HG03097 (cell line): ENCODE data around the gene B3GAT1.

Source experiments
- ATAC-seq: cut with Tn5 transposase; IDR thresholded peaks from one replicate; pipeline ENCODE4 v1.9.1; 2021; ENCODE audit not compliant: unreplicated experiment, low FRiP score

The B3GAT1 gene

DNA sequence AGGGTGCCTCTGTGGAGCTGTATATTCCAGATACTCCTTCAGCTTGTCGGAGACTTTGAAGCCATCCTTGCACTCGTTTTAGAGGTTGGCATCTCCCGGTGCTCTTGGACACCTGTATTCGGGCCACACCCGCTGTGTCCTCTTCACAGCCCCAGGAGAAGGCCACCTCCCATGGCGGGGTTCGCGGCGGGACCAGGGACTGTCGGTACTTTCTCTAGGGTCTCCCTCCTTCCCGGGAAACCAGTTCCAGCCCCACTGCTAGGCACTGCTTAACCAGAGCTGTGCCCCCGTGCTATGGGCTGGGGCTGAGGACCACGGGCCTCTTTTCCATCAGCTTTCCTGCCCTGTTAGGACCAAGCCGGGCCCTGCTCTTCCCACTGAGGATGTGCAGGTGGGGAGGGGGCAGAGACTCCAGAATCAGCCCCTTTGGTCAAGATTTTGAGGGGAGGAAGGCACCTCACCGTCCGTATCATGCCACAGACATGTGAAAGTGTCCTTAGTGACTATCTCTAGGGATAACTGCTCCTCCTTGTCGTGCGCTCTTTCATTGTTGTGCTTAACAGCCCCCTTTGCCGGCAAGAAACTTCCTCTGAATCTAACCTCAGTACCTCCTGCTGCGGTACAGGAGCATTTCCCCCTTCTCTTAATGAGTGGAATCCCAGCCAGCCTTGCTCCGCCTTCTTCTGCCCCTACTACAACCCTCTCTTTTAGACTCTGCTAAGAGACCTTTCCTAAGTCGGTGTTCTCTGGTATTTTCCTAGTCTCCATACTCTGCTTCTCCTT lies 1.2 kb upstream of the B3GAT1 start:
- ATAC-seq = no peak

DNA sequence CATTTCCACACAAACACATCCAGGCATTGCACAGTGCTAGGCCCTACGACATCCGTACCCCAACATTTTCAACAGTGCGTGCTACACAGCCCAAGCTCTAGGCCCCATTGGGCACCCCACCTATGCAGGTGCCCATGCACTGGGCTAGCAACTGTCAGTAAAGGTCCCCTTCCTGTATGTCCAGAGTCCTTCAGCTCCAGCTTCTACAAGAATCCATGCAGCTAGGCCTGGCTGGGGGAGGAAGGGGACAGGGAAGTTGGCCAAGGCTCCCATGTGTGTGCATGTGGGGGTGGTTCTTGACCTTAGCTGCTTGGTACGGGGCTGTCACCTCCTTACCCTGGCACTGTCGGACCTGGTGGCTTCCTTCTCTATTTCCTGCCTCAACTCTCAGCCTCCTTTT lies 1.3 kb downstream of the B3GAT1 start:
- ATAC-seq = no peak

DNA sequence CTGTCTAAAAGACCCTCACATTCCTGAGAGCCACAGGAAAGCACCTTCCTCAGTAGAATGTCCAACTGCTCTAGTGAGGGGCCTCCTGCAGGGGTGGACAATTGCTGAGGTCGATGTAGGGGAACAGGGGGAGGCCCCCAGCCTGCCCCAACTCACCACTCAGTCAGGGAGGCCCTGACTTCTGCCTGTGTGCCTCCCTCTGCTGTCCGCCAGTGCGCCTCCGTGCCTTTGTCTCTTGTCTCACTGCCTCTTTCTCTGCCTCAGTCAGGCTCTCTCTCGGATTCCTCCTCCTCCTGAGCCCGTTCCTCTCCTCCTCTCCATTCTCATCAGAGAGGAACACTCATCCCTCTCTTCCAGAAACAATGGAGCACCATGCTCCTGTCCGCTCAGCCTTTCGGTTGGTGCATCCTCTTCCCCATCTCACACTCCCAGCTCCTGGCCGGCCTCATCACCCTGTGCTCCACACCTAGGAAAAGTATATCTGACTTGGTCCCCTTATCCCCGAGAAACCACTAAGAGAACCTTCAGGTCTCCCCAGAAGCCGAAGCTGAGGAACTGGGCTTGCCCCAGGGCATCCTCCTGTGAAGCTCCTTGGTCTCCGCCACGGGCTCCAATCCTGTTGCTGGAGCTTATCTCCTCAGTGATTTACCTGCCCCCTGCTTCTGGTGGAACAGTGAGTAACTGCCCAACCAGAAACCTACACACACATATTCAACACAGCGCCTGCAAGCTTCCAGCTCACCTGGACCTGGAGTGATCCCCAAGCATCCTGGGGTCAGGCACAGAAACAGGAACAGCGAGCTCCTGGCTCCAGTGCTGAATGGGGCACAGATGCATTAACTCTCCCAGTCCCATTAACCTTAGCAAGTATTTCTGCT lies 2.3 kb downstream of the B3GAT1 start:
- no peak for ATAC-seq

DNA sequence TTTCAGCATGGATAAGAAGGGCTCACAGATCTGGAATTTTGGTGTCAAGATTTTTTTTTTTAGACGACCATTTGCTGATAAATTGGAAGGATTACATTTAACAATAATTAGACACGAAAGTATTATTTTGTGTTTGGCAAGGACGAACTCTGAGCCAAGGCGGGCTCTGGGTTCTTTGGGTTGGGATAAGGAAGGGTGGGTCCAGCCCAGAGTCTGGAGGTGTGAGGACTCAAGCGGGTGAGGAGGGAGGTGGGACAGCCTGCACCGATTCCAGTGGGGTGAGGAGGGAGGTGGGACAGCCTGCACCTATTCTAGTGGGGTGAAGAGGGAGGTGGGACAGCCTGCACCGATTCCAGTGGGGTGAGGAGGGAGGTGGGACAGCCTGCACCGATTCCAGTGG lies 4.1 kb downstream of the B3GAT1 start:
- no peak for ATAC-seq

DNA sequence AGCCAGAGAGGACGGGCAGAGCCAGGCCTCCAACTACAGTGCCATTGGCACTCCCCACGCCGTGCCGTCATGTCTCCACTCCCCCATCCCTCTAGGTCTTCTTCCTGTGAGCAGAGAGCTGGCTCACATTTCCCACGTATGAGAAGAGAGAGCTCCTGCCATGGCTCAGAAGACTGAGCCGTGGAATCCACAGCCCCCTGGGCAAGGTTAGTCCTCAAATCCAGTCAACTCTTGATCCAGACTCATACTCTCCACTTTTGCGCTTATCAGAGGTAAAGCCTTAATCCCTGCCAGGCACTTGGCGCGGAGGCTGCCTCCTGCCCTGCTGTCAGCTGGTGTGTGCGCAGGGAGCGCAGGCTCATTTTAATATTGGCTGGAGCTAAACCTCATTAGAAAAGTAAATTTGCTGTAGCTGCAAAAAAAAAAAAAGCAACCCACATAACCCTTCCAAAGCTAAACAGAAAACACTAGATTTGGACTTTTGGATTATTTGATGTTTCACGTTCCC lies 4.7 kb downstream of the B3GAT1 start:
- ATAC-seq = no peak

DNA sequence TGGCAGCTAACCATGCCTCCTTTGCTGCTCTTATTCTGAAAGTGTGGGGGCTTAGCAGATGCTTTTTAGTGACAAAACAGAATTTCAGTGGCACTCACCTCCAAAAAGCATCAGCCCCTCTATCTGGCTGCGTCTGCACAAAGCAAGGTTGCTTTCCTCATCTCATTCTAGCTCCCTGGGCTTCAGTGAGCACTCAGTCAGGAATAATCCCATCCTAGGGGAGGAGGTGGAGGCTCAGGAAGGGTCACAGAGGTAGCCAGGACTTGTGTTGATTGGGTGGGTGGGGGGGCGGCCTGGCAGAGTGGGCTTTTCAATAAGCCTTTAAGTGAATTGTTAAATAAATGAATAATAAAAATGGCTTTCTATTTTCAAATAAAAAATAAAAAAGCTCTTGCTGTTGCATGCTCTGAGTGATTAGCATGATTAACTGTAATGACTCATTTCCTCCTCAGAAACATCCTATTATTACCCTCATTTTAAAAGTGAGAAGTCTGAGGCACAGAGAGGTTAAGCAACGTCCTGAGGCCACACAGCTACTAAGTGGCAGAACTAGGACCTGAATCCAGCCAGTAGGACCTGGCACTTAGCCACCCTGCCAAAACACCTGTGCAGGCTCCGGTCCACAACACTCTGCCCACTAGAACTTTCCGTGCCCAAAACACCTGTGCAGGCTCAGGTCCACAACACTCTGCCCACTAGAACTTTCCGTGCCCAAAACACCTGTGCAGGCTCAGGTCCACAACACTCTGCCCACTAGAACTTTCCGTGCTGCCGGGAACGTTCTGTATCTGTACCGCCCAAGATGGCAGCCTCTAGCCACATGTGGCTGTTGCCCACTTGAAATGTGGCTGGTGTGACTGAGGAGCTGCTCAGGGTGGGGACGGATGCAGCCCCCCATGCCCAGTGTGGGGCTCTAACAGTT lies 5.5 kb downstream of the B3GAT1 start:
- ATAC-seq = no peak

DNA sequence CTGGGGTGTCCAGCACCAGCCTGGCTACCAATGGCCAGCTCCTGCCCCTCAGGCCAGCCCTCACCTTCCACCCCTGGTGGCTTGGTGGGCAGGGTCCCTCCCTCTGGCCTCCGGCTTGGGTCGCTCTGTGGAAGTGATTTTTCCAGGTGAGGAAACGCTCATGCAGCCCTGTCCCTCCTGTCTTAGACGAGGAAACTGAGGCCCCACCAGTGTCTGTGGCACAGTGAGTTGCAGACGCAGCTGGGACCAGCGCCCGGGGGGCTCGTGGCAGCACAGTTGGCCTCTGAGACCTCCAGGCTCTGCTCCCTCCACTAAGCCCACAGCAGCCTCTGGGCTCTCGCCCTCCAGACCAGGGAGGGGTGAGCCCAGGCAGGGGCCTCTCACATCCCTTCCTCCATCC lies 6.2 kb downstream of the B3GAT1 start:
- no peak for ATAC-seq

DNA sequence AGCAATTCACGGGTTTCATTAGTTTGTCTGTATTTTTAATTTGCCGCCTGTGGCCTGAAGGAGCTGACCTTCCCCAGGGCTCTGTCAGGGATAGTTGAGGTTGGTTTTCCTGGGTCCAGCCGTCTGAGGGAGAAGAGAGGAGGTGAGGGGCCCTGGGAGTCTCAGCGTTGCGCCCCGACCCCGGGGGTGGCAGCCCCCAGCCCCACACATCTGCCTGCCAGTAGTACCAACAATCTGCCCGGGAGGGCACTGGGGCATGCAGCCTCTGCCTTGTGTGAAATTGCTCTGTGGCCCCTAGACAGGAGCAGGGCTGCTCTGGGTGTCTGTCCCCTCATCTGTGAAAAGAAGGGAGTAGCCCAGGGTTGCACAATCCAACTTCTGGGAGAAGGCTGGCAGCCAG lies 6.6 kb downstream of the B3GAT1 start:
- ATAC-seq = no peak

DNA sequence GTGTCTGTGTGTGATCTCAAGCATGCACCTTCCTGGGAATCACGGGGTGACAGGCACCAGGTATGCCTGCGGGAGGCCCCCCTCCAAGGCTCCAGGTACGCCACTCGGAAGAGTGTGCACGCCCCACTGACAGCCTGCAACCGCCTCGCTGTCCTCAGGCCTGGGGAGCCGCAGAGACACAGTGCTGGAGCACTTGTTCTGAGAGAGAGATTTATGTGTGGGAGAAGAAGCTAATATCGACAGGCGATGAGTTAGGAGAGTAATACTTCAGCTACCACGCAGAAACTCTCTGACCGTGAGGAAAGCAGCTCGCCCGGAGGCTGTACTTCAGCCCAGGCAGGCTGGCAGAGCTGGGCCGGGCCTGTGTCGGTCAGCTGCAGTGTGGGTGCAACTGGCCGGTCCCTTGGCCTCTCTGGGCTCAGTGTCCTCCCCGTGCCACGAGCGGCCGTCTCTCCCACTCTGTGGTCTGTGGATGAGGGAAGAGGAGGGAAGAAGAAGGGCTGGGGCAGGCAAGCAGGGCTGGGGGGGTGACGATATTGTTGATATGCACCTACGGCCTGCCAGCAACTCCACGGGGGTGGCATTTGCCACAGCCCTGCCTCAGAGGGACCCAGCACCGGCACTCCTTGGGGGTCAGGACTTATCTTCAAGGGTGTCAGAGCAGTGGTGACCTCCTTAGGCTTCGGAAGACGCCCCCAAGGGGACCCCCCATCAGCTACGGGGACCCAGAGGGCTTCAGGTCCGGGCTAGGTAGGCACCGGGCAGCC lies 7.3 kb downstream of the B3GAT1 start:
- no peak for ATAC-seq

DNA sequence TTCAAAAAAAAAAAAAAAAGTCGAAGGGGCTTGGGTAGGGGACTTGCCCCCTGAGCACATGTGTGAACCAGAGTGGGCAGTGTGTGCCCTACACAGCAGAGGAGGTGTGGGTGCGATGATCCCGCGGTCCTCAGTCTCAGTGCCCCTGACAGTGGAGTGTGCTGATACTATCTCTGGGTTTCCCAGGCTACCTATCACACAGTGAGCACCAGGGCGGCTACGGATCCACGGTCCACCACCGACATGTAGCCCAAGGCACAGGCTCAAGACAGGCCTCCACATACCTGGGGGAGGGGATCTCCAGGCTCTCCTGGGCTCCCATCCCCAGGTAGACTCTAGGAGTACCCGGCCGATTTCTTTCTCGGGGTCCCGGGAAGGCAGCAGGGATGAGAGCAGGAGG lies 9.1 kb downstream of the B3GAT1 start:
- ATAC-seq = no peak

DNA sequence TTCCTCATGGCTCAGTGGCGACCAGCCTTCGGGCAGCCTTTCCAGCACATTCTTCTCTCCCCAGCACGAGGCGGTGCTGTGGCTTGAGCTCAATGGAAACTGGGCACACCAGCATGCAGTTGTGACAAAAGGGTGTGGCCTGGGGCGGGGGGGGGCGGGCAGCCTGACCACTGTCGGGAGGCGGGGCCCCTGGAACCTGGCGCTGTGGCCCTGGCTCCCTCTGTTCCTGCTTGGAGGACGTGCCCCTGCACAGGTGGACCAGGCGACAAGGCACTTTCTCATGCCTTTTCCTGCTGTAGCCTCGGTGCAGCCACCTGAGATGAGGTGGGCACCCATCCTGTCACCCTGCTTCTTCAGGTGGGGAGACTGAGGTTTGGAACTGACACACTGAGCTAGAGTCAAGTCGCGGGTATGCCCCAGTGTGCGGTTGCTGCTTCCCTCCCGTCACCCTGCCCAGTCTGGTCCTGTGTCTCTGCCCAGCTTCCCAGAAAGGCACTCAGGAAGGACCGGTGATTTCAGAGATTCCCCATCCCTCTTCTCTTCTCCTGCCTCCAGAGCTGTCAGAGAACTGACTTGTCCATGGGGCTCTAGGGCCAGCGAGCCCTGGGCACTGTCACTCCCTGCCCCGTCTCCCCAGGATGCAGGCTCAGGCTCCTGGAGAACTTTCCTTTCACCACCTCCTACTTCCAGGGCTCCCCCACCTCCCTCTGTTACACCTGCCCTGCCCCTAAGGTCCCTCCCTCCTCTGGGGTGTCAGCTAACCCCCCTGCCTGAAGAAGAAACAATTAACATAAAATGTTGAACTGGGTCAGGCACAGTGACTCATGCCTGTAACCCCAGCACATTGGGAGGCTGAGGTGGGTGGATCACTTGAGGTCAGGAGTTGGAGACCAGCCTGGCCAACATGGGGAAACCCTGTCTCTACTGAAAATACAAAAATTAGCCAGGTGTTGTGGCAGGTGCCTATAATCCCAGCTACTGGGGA lies 9.9 kb downstream of the B3GAT1 start:
- no peak for ATAC-seq

DNA sequence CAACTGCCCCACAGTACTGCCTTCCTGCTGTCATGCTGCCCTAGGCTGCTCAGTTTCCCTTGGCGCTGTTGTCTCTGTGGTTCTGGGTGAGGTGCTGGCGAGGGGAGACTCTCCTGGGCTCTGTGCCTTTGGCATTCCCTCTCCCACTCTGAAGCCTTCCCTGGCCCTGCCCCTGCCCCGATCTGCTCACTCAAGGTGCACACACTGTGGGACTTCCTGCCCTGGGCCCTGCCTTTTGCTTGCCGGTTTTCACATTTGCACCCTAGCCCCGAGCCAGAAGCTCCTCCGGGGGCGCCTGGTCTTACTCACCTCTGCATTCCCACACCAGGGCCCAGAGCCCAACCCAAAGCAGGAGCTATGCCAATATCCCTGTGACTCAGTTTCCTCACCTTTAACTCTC lies 12.0 kb downstream of the B3GAT1 start:
- no peak for ATAC-seq

DNA sequence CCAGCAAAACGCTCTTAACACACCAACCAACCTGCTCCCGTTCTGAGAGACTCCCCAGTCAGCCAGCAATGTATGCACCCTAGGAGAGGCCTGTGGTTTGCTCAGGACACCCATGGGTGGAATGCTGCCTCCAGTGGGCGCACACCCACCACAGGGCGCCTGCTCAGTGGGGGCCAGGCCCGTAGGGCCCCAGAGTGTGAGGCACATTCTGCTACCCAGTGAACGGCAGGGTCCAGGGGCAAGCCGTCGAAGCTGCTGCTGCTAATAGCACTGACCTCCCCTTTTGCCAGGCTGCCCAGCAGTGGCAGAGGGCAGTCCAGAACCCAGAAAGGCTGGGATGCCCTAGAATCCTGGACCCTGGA lies 12.8 kb downstream of the B3GAT1 start:
- no peak for ATAC-seq

DNA sequence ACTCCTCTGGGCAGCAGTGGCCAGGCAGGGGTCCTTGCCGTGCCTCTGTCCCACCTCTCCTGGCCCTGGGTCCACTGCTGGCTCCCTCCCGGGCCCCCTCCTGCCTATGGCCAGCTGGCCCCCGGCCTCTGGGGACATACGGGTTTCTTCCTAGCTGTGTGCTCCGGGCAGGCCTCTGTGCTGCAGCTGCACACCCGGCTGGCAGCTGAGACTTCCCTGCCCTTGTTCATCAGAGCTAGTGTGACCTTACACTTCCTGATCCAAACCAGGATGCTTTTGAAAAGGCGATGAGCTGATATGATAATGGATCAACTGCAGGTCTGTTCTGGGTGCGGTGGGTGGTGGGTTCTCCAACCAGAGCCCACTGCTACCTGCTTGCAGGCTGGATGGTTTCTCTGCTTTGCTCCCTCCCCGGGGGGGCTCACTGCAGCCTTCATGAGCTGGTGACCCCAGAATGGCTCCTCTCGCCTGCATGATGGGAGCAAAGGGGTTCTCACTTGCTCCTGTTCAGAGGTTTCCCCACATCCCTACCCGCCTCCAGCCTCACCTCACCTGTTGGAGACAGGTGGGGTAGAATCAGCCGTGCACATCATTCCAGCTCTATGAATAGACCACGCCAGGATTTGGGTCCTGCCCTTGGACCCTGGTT lies 13.3 kb downstream of the B3GAT1 start:
- no peak for ATAC-seq

DNA sequence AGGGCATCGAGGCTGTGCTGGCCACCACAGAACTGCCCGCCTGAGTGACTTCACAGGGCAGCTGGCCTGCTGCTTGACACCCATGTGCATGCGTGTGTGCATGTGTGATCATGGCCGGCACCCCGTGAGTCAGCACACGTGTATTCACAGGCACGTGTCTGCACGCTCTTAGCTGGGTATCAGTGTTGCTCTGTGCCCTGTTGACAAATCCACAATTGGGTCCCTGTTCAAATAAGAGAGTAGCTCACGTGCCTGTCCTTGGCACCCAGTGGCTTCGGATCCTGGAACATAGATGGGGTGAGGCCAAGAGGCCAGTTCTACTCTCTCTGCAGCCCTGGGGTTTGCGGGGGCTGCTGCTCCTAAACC lies 14.0 kb downstream of the B3GAT1 start:
- ATAC-seq = no peak

DNA sequence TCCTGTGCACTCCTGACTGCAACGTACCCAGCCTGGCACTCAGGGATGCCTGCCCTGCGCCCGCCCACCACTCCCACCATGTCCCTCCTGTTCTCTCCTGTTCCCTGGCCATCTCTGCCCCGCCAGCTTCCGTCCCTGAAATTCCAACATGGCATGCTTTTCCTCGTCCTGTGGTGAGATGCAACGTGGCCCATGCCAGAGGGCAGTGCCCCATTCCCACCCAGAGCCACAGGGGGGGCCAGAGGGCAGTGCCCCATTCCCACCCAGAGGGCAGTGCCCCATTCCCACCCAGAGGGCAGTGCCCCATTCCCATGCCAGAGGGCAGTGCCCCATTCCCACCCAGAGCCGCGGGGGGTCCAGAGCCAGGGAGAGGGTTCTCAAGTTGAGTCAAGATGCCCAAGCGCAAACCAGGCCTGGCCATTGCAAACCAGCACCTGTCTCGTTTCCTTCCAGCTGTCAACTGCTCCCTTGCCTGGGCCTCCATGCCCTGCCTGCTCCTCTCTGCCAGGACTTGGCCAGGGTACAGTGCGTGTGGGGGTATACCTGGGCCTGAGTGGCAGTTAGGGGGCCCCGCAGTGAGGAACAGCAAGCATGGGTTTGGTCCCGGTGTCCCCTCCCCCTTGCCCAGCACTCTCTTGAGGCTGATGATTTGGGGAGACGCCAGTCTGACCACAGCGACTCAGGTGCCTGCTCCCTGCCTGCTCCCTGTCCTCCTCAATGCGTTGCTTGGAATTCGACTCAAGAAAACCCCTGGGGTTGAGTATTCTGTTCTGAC lies 14.6 kb downstream of the B3GAT1 start:
- ATAC-seq = no peak

DNA sequence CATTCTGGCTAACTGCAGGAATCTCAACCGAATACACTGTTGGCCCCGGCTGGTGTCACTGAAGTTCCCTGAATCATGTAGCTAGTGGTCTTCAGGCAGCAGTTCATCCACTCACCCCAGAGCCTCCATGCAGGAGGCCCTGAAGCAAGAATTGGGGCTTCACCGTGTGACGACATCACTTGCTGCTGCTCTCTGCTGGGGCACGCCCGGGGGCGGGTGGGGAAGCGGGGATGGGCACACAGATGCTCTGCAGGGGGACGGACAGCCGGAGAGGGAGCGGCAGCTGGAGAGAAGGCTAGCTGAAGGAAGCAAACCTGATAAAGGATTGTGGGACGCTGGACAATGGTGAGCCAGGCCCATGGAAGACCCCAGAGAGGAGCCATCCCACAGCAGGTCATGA lies 17.0 kb downstream of the B3GAT1 start:
- no peak for ATAC-seq

DNA sequence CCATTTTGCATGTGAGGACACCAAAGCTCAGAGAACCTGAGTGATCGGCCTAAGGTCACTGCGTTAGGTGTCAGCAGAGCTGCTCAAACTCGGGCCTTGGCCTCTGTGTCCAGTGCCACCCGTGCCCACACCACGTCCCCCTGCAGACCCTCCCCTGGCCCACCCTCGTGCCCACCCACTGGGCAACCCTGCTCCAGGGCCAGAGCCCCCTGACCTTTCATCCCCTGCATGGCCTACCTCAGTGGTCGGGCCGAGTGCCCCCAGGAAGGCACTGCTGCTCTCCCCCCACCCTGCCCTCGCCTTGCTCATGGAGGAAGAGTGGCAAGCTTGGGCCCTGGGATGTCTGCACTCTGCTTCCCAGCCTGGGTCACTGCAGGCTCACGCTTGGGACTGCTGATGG lies 17.7 kb downstream of the B3GAT1 start:
- no peak for ATAC-seq
